GM12801 (cell line): Measurements from ENCODE around the gene LLCFC1.

Experiments
- TF ChIP-seq, protein P1 (sequence below): IDR thresholded peaks from one replicate; pipeline ENCODE4 v1.5.1; 2011; ENCODE audit warnings: control low read depth; ENCODE audit not compliant: insufficient read length; ENCODE audit errors: extremely low read depth

The LLCFC1 gene

GRCh38 chr7:142943706-142944268 lies 4.5 kb downstream of the LLCFC1 start:
- TF ChIP-seq, protein P1, sequence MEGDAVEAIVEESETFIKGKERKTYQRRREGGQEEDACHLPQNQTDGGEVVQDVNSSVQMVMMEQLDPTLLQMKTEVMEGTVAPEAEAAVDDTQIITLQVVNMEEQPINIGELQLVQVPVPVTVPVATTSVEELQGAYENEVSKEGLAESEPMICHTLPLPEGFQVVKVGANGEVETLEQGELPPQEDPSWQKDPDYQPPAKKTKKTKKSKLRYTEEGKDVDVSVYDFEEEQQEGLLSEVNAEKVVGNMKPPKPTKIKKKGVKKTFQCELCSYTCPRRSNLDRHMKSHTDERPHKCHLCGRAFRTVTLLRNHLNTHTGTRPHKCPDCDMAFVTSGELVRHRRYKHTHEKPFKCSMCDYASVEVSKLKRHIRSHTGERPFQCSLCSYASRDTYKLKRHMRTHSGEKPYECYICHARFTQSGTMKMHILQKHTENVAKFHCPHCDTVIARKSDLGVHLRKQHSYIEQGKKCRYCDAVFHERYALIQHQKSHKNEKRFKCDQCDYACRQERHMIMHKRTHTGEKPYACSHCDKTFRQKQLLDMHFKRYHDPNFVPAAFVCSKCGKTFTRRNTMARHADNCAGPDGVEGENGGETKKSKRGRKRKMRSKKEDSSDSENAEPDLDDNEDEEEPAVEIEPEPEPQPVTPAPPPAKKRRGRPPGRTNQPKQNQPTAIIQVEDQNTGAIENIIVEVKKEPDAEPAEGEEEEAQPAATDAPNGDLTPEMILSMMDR = no peak

DNA sequence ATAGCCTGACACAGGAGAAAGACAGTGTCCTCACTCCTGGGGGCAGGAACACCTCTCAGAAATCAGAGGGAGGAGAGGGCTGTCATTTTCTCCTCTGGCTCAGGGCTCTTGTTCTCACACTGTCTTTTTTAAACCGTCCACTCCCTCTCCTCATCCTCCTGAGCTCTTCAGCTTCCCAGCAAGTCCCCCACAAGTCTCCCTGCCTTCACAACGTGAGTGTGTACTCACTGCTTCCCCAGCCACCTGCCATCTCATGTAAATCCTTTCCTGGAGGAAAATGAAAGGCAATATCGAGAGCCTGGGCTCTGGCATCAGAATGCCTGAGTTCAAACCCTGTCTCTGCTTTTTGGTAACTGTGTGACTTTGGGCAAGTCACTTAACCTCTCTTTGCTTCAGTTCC lies 5.7 kb downstream of the LLCFC1 start:
- TF ChIP-seq, protein P1 = no peak

- TF ChIP-seq, protein P1 = no peak
Observed at GRCh38 chr7:142948603-142949002, 9.3 kb downstream of the LLCFC1 start.

DNA sequence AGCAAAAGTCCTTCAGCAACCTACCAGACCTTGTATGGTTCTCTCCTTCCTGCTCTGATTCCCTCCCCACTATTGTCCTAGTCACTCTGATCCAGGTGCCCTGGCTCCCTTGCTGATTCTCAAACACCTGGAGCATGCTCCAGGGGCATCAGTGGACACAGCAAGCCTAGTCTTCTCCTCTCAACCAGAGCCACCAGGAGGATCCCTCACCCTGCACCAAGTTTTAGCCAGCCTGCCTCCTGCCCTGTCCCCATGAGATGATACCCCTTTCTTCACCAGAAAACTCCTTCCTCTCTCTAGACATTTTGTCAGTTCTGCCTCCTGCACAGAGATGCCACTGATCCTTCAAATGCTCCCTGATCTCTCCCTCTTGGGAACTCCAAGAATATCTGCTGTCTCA lies 11.0 kb downstream of the LLCFC1 start:
- TF ChIP-seq, protein P1 = no peak

- TF ChIP-seq, protein P1 = no peak
Observed at GRCh38 chr7:142954680-142955268, 15.5 kb downstream of the LLCFC1 start.

GRCh38 chr7:142956951-142957623 lies 17.8 kb downstream of the LLCFC1 start:
- TF ChIP-seq, protein P1 = no peak

GRCh38 chr7:142957723-142958122 lies 18.4 kb downstream of the LLCFC1 start:
- TF ChIP-seq, protein P1 = no peak
